Measurements from ENCODE around the gene TUBGCP2.
"Not testable (repeated sequence)": the region's sequence is repeated elsewhere in the genome, so short reads cannot be mapped to it uniquely, and the experiment has no call there.

TUBGCP2 gene

GRCh38 chr10:133249094-133249780 lies 59.4 kb downstream of the TUBGCP2 start:
- no peak for DNase-seq (ENCODE audit: low read depth in 2 of 2)

GRCh38 chr10:133248334-133248715 lies 60.3 kb downstream of the TUBGCP2 start:
- no peak for DNase-seq (ENCODE audit: low read depth in 2 of 2)

GRCh38 chr10:133247681-133248333 lies 60.9 kb downstream of the TUBGCP2 start:
- no peak for DNase-seq (ENCODE audit: low read depth in 2 of 2)

- no peak for DNase-seq (ENCODE audit: low read depth in 2 of 2)
Measured at GRCh38 chr10:133246236-133246626, 62.4 kb downstream of the TUBGCP2 start.

GRCh38 chr10:133245439-133246235 lies 63.0 kb downstream of the TUBGCP2 start:
- DNase-seq (ENCODE audit: low read depth in 2 of 2) = no peak

GRCh38 chr10:133243593-133243992 lies 65.1 kb downstream of the TUBGCP2 start:
- DNase-seq (ENCODE audit: low read depth in 2 of 2) = no peak

GRCh38 chr10:133242611-133243356 lies 65.9 kb downstream of the TUBGCP2 start:
- DNase-seq (ENCODE audit: low read depth in 2 of 2) = no peak

- DNase-seq (ENCODE audit: low read depth in 2 of 2) = no peak
Measured at GRCh38 chr10:133241501-133242205, 67.0 kb downstream of the TUBGCP2 start.

GRCh38 chr10:133239990-133240389 lies 68.7 kb downstream of the TUBGCP2 start:
- DNase-seq (ENCODE audit: low read depth in 2 of 2) = no peak

- no peak for DNase-seq (ENCODE audit: low read depth in 2 of 2)
Measured at GRCh38 chr10:133238466-133238804, 70.2 kb downstream of the TUBGCP2 start.

GRCh38 chr10:133237588-133238465 lies 70.8 kb downstream of the TUBGCP2 start, which contains the start of gene VENTX:
Gene VENTX, plus strand, starts transcription at chr10:133237855. Its CDS starts 60 bp downstream, at chr10:133237915.
- DNase-seq (ENCODE audit: low read depth in 2 of 2) = no peak

- DNase-seq (ENCODE audit: low read depth in 2 of 2) = no peak
Measured at GRCh38 chr10:133237241-133237587, 71.5 kb downstream of the TUBGCP2 start.

- no peak for DNase-seq (ENCODE audit: low read depth in 2 of 2)
Measured at GRCh38 chr10:133236401-133237240, 72.1 kb downstream of the TUBGCP2 start.

GRCh38 chr10:133235932-133236331 lies 72.7 kb downstream of the TUBGCP2 start:
- DNase-seq (ENCODE audit: low read depth in 2 of 2) = no peak

GRCh38 chr10:133235265-133235855 lies 73.3 kb downstream of the TUBGCP2 start:
- DNase-seq (ENCODE audit: low read depth in 2 of 2) = no peak

- DNase-seq (ENCODE audit: low read depth in 2 of 2) = not testable (repeated sequence)
Measured at GRCh38 chr10:133234796-133235195, 73.9 kb downstream of the TUBGCP2 start.

GRCh38 chr10:133231946-133232574 lies 76.6 kb downstream of the TUBGCP2 start:
- DNase-seq (ENCODE audit: low read depth in 2 of 2) = no peak

- no peak for DNase-seq (ENCODE audit: low read depth in 2 of 2)
Measured at GRCh38 chr10:133231244-133231945, 77.3 kb downstream of the TUBGCP2 start.
